Measurements from ENCODE around the gene PSORS1C1. TPM values are rescaled to one million over a fixed set of nuclear protein-coding genes. Genes with fewer than 3 reads are reported as not detected.

PSORS1C1 gene
- total and polyA plus RNA-seq, 2 experiments from 2014 or later: 1.4 to 4.6 TPM

- no peak overlapping the region for H3K4me3 ChIP-seq
- WGBS (ENCODE audit: low lambda C conversion rate, missing lambda C conversion rate): 61% methylated on average over 5 of the region's 5 CpGs
- H3K4me1 ChIP-seq (ENCODE audit: insufficient read depth): no peaks in the 10 kb centered on the region
These were observed 58.4 kb downstream of the PSORS1C1 start for GRCh38 chr6:31172973-31173384.

GRCh38 chr6:31173406-31173805 is 58.8 kb downstream of the PSORS1C1 start:
- no peak for DNase-seq (ENCODE audit: low spot score)
- Histone ChIP-seq H3K27me3 (peaks cover 8% of the 10 kb centered on the region), H3K4me1 (ENCODE audit: insufficient read depth) (no peaks in the 10 kb centered on the region), H3K9me2 (replicated peaks; ENCODE audit: insufficient read depth) (no peaks in the 10 kb centered on the region), H4K20me1 (ENCODE audit: insufficient read depth, poor library complexity, severe bottlenecking) (no peaks in the 10 kb centered on the region), H3K9me3 (ENCODE audit: low read depth) (no peaks in the 10 kb centered on the region), H3K36me3 (replicated peaks; ENCODE audit: insufficient read depth, low read depth) (no peaks in the 10 kb centered on the region), H3K79me2 (no peaks in the 10 kb centered on the region), H3K27ac (no peak overlapping the region), H3K4me3 (no peak overlapping the region), H2AFZ (no peak overlapping the region), H3K4me2 (no peak overlapping the region)
- WGBS (ENCODE audit: low lambda C conversion rate, missing lambda C conversion rate): 54% methylated on average over 3 of the region's 3 CpGs
- TF ChIP-seq CTCF (IDR thresholded peaks at IDR 0.05; ENCODE audit: poor library complexity) (no peak), EZH2 (IDR thresholded peaks at IDR 0.05; ENCODE audit: borderline replicate concordance) (no peak), EZH2phosphoT487 (IDR thresholded peaks at IDR 0.05; ENCODE audit: low read depth, severe bottlenecking, unreplicated experiment) (no peak)

More at GRCh38 chr6:31172973-31173384, 58.4 kb downstream of the PSORS1C1 start:
- Histone ChIP-seq H3K4me2 (no peak overlapping the region), H4K20me1 (ENCODE audit: insufficient read depth, poor library complexity, severe bottlenecking) (no peaks in the 10 kb centered on the region), H3K36me3 (replicated peaks; ENCODE audit: insufficient read depth, low read depth) (no peaks in the 10 kb centered on the region), H3K9me3 (ENCODE audit: low read depth) (no peaks in the 10 kb centered on the region), H3K27me3 (peaks cover 8% of the 10 kb centered on the region), H3K79me2 (no peaks in the 10 kb centered on the region), H3K27ac (no peak overlapping the region), H3K9me2 (replicated peaks; ENCODE audit: insufficient read depth) (no peaks in the 10 kb centered on the region), H2AFZ (no peak overlapping the region)
- DNase-seq (ENCODE audit: low spot score): no peak
- TF ChIP-seq EZH2 (IDR thresholded peaks at IDR 0.05; ENCODE audit: borderline replicate concordance) (no peak), CTCF (IDR thresholded peaks at IDR 0.05; ENCODE audit: poor library complexity) (no peak)

GRCh38 chr6:31174378-31174777 is 59.8 kb downstream of the PSORS1C1 start:
- Histone ChIP-seq H3K9me2 (replicated peaks; ENCODE audit: insufficient read depth) (no peaks in the 10 kb centered on the region), H2AFZ (no peak overlapping the region), H3K9me3 (ENCODE audit: low read depth) (no peaks in the 10 kb centered on the region), H3K4me2 (no peak overlapping the region), H3K36me3 (replicated peaks; ENCODE audit: insufficient read depth, low read depth) (no peaks in the 10 kb centered on the region), H3K4me1 (ENCODE audit: insufficient read depth) (no peaks in the 10 kb centered on the region), H3K79me2 (no peaks in the 10 kb centered on the region), H3K27me3 (no peaks in the 10 kb centered on the region), H3K27ac (no peak overlapping the region), H4K20me1 (ENCODE audit: insufficient read depth, poor library complexity, severe bottlenecking) (no peaks in the 10 kb centered on the region), H3K4me3 (no peak overlapping the region)
- WGBS (ENCODE audit: low lambda C conversion rate, missing lambda C conversion rate): 93% methylated on average over 5 of the region's 5 CpGs
- no peak for TF ChIP-seq EZH2 (IDR thresholded peaks at IDR 0.05; ENCODE audit: borderline replicate concordance)
- no peak for TF ChIP-seq EZH2phosphoT487 (IDR thresholded peaks at IDR 0.05; ENCODE audit: low read depth, severe bottlenecking, unreplicated experiment)
- TF ChIP-seq CTCF (IDR thresholded peaks at IDR 0.05; ENCODE audit: poor library complexity): no peak
- DNase-seq (ENCODE audit: low spot score): no peak

DNA sequence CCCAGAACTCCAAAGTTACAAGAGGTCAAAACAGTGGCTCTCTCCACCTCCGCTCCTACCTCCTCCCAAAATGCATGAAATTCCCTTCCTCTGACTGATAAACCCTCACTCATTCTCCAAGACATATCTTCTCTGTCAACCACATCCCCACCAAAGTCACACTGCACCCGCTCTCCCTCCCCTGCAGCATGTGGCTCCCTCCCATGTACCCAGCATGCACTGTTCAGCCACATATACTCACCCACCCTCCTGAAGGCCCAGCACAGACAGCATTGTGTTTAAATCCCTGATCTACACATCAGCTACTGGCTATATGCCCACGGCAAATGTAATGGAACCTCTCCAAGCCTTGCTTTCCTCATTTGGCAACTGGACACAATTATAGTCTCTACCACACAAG is 61.4 kb downstream of the PSORS1C1 start:
- no peak overlapping the region for H3K4me2 ChIP-seq
- TF ChIP-seq EZH2 (IDR thresholded peaks at IDR 0.05; ENCODE audit: borderline replicate concordance) (no peak), CTCF (IDR thresholded peaks at IDR 0.05; ENCODE audit: poor library complexity) (no peak), EZH2phosphoT487 (IDR thresholded peaks at IDR 0.05; ENCODE audit: low read depth, severe bottlenecking, unreplicated experiment) (no peak)
- H2AFZ ChIP-seq: no peak overlapping the region
- no peaks in the 10 kb centered on the region for H3K9me3 ChIP-seq (ENCODE audit: low read depth)
- no peaks in the 10 kb centered on the region for H3K9me2 ChIP-seq (replicated peaks; ENCODE audit: insufficient read depth)
- no peaks in the 10 kb centered on the region for H3K79me2 ChIP-seq
- H4K20me1 ChIP-seq (ENCODE audit: insufficient read depth, poor library complexity, severe bottlenecking): no peaks in the 10 kb centered on the region
- no peak overlapping the region for H3K4me3 ChIP-seq
- no peaks in the 10 kb centered on the region for H3K27me3 ChIP-seq
- H3K4me1 ChIP-seq (ENCODE audit: insufficient read depth): no peaks in the 10 kb centered on the region
- no peak overlapping the region for H3K27ac ChIP-seq
- DNase-seq (ENCODE audit: low spot score): no peak
- no peaks in the 10 kb centered on the region for H3K36me3 ChIP-seq (replicated peaks; ENCODE audit: insufficient read depth, low read depth)
- WGBS (ENCODE audit: low lambda C conversion rate, missing lambda C conversion rate): 85% methylated on average over 3 of the region's 3 CpGs
